NCI-H146 treated with DMSO at 0.1 percent for 48 hours (cell line): ENCODE measurements around the gene RNF222.
"Not testable (repeated sequence)": the region's sequence is repeated elsewhere in the genome, so short reads cannot be mapped to it uniquely, and the experiment has no call there.

Experiments used
- DNase-seq: peaks from one replicate; lab custom pipeline; 2025; ENCODE audit not compliant: unreplicated experiment; lab: John Stamatoyannopoulos, UW

RNF222 gene

GRCh38 chr17:8382052-8382879 lies 15.4 kb downstream of the RNF222 start:
- no peak for DNase-seq

- no peak for DNase-seq
Measured at GRCh38 chr17:8380049-8380448, 17.6 kb downstream of the RNF222 start.

GRCh38 chr17:8378117-8378516 lies 19.5 kb downstream of the RNF222 start:
- not testable (repeated sequence) for DNase-seq

GRCh38 chr17:8377422-8377821 lies 20.2 kb downstream of the RNF222 start:
- no peak for DNase-seq

DNA sequence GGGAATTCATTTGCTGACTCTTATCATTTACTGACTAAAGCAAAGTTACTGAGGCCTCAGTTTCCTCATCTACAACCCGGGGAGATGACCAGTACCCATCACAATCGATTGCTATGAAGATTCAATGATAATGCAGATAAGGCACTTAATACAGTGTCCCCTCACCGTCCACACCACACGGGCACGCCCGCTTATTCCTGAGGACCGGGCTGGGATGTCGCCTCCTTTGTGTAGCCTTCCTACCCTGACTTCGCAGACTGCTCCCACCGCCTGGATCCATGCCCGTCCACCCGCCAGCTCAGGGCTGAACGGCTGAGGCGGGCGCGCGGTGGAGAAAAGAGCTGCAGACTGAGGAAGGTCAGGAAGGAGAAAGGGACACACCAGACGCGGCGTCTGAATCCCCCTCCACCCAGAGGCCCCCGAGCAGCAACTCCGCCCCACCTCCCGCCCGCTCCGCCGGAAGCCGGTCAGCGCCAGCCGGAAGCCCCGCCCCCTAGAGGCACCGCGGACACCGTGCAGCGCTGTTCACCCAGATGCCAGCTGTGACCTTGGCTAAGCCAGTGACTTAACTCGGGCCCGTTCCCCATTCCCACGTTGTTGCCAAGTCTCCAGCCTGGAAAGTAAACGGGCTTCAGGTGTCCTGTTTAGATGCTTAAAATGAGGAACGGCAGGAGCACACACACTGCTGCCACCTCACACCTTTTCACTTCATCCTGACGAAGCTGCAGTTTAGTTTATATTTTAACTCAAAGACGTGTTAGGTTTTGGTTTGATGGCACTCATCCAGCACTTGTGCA lies 21.2 kb downstream of the RNF222 start, which contains the start of gene KRABD2:
TSS of gene KRABD2 (minus strand) at position 434 of the 797 bp plus-strand sequence.
- DNase-seq = peak; percentile 78

GRCh38 chr17:8375738-8376259 lies 21.8 kb downstream of the RNF222 start:
- peak; percentile 53 for DNase-seq

GRCh38 chr17:8373856-8374255 lies 23.8 kb downstream of the RNF222 start:
- DNase-seq = not testable (repeated sequence)

- no peak for DNase-seq
Measured at GRCh38 chr17:8372422-8372821, 25.2 kb downstream of the RNF222 start.

DNA sequence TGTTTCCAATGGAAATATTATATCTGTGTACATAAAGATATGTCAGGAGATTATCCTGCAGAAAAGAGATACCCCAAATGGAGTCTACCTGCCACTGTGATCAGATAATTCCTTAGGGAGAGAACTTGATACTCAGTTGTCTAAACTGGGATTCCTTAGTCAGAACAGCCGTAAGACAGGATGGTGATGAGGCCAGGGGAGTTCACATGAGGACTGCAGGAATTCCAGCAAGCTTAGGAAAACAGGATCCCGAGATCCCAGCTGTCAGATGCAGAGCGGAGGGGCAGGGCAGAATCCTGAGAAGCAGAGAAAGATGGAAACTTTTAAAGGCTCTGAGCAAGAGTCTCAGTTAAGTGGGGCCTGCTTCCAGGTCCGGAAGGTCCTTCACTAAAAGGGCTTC lies 25.8 kb downstream of the RNF222 start:
- no peak for DNase-seq

DNA sequence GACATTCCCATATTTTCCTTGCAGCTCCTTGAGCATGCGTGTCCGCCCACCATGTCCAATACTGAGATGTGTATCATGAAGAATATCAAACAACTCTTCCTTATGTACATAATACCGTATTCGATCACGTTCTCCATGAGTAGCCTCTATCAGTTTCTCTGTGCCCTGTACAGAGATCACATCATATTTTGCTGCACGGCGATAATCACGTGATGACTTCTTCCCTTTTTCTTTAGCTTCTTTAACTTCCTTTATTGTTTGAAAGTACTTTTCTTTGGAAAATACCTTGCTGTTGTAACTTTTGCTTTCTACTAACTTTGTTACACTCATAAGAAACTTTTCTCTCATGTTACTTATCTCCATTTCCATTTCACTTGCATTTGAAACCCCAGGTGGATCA lies 27.7 kb downstream of the RNF222 start:
- no peak for DNase-seq

- DNase-seq = no peak
Measured at GRCh38 chr17:8368193-8368592, 29.4 kb downstream of the RNF222 start.

GRCh38 chr17:8366231-8366630 lies 31.4 kb downstream of the RNF222 start:
- DNase-seq = no peak

DNA sequence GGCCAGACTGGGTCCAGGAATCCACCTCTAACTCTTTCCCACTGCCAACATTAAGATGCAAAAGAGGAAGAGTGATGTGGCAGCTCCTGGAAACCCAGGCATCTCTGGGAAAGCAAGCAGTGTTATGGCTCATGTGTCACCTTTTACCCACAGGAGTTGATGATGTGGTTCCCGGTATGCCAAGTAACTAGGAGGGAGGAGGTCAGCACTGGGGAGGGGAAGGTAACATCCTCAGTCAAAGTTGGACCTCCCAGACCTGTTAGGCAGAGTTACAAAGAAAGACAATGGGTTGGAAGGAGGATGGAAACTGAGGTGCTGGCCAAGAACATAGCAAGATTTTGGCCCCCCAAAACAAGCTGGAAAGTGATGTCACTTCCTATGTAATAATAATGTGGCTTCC lies 32.5 kb downstream of the RNF222 start:
- DNase-seq = no peak

- no peak for DNase-seq
Measured at GRCh38 chr17:8362651-8363332, 34.8 kb downstream of the RNF222 start.

DNA sequence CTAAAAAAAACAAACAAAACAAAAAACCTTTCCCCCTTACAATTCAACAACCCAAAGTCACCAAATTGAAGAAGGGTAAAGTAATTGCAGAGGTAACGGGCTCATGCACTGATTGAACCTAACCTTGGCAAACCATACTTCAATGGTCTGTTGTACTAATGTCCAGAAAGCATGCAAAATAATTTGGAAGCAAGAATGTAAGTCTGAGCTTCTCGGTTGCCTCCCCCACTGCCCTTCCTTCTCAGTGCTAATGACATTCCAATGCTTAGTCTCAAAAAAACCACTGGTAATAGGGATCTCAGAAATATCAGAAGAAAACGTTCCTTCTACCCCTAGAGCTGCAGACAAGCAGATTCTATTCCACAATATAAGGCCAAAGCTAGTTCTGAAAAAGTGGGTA lies 36.9 kb downstream of the RNF222 start:
- no peak for DNase-seq

DNA sequence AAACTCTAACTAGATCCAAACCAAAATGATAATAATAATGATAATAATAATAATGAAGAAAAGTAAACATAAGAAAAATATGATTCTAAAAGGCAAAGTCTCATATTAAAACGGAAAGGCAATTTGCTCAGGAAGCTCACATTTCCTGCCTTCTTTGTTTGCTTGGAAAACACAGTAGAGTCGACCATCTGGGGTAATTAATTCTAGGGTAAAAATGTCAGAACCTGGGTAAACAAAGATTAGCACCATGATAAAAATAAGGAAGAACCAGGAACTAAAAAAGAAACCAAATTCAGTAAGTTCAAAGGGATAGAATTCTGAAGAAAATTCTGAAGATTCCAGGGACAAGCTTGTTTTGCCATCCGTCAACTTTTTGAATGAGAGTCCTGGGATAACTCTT lies 37.4 kb downstream of the RNF222 start:
- peak; percentile 21 for DNase-seq

DNA sequence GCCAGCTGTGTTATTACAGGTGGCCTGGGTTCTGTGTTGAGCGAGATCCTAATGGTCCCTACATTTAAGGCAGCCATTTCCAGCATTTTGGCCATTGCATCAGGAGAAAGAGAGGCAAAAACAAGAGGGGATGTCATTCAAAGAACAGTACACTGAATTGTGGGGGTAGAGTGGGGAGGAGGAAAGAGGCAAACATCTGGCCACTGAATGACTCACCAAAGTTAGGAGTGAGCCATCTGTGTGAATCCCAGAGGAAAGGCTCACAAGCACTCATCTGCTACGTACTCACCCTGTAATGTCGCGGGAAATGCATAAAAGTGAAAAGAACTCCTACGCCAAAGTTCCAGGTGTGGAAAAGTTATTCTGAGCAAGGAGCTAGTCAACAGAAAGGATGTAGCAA lies 37.9 kb downstream of the RNF222 start:
- no peak for DNase-seq

DNA sequence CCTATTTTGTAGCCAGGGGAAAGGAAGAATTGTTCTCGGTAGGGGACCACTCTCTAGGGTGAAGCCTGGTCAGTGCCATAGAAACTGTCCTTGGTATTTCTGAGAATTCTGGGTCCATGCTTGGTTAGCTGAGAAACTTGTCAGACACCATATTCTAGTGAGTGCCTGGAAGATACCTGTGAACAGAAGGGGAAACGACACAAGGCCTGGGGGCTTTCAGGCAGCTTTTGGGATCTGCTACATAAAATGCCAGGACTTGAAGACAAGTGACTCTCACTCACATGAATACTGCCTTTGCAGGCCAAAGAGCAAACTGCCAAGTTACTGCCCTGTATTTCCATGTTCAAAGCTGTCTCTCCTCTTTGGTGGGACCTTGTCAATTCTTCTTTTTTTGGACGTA lies 39.7 kb downstream of the RNF222 start:
- DNase-seq = no peak

DNA sequence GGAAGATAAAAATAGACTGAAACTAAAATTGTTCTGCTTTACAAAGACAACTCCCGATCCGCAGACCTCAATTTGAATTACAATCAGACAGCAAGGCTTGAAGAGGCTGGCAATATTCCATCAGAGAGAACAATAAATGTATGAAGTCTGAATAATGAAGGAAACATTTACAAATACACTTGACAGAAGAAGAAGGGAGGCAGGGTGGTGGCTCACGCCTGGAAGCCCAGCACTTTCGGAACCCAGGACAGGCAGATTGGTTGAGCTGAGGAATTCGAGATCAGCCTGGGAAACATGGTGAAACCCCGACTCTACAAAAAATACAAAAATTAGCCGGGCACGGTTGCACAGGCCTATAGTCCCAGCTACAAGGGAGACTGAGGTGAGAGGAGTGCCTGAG lies 43.4 kb downstream of the RNF222 start:
- DNase-seq = no peak

- DNase-seq = no peak
Measured at GRCh38 chr17:8353736-8354135, 43.9 kb downstream of the RNF222 start.

DNA sequence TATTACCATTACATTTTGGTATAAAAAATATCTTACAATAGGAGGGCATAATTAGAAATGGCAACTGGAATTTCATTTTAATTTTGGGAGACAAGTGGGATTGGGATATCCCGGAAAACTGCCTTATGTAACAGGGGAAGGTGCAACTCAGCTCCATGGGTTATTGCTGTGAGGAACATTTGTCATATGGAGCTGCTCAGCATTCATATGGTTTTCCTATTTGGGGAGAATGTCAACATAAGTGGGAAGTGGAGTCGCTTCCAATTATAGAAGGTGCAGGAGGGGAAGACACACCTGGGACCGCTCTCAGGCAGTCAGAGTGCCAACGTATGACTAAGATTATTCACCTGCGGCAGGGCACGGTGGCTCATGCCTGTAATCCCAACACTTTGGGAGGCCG lies 47.3 kb downstream of the RNF222 start:
- no peak for DNase-seq
